ENCODE measurements around the gene ITPR1.

GRCh38 chr3:4726549-4726948 lies 233.4 kb downstream of the ITPR1 start:
- TF ChIP-seq, protein P1, sequence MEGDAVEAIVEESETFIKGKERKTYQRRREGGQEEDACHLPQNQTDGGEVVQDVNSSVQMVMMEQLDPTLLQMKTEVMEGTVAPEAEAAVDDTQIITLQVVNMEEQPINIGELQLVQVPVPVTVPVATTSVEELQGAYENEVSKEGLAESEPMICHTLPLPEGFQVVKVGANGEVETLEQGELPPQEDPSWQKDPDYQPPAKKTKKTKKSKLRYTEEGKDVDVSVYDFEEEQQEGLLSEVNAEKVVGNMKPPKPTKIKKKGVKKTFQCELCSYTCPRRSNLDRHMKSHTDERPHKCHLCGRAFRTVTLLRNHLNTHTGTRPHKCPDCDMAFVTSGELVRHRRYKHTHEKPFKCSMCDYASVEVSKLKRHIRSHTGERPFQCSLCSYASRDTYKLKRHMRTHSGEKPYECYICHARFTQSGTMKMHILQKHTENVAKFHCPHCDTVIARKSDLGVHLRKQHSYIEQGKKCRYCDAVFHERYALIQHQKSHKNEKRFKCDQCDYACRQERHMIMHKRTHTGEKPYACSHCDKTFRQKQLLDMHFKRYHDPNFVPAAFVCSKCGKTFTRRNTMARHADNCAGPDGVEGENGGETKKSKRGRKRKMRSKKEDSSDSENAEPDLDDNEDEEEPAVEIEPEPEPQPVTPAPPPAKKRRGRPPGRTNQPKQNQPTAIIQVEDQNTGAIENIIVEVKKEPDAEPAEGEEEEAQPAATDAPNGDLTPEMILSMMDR (IDR thresholded peaks at IDR 0.05; ENCODE audit: insufficient read depth, low read length): no peak
- TF ChIP-seq, protein P2, sequence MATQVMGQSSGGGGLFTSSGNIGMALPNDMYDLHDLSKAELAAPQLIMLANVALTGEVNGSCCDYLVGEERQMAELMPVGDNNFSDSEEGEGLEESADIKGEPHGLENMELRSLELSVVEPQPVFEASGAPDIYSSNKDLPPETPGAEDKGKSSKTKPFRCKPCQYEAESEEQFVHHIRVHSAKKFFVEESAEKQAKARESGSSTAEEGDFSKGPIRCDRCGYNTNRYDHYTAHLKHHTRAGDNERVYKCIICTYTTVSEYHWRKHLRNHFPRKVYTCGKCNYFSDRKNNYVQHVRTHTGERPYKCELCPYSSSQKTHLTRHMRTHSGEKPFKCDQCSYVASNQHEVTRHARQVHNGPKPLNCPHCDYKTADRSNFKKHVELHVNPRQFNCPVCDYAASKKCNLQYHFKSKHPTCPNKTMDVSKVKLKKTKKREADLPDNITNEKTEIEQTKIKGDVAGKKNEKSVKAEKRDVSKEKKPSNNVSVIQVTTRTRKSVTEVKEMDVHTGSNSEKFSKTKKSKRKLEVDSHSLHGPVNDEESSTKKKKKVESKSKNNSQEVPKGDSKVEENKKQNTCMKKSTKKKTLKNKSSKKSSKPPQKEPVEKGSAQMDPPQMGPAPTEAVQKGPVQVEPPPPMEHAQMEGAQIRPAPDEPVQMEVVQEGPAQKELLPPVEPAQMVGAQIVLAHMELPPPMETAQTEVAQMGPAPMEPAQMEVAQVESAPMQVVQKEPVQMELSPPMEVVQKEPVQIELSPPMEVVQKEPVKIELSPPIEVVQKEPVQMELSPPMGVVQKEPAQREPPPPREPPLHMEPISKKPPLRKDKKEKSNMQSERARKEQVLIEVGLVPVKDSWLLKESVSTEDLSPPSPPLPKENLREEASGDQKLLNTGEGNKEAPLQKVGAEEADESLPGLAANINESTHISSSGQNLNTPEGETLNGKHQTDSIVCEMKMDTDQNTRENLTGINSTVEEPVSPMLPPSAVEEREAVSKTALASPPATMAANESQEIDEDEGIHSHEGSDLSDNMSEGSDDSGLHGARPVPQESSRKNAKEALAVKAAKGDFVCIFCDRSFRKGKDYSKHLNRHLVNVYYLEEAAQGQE (IDR thresholded peaks at IDR 0.05; ENCODE audit: insufficient replicate concordance, low read depth): no peak
- TF ChIP-seq POLR2AphosphoS5 (IDR thresholded peaks at IDR 0.05; ENCODE audit: low read depth) (no peak), GABPA (IDR thresholded peaks at IDR 0.05; ENCODE audit: low read depth) (no peak)

All from HL-60 (cell line).